Measurements from ENCODE around the gene ZNF775.

GRCh38 chr7:150360363-150361058 is 18.6 kb upstream of the ZNF775 start:
- TF ChIP-seq POLR2A (IDR thresholded peaks at IDR 0.05) = no peak
- TF ChIP-seq, protein P1, sequence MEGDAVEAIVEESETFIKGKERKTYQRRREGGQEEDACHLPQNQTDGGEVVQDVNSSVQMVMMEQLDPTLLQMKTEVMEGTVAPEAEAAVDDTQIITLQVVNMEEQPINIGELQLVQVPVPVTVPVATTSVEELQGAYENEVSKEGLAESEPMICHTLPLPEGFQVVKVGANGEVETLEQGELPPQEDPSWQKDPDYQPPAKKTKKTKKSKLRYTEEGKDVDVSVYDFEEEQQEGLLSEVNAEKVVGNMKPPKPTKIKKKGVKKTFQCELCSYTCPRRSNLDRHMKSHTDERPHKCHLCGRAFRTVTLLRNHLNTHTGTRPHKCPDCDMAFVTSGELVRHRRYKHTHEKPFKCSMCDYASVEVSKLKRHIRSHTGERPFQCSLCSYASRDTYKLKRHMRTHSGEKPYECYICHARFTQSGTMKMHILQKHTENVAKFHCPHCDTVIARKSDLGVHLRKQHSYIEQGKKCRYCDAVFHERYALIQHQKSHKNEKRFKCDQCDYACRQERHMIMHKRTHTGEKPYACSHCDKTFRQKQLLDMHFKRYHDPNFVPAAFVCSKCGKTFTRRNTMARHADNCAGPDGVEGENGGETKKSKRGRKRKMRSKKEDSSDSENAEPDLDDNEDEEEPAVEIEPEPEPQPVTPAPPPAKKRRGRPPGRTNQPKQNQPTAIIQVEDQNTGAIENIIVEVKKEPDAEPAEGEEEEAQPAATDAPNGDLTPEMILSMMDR (IDR thresholded peaks at IDR 0.05) = no peak

Measured in lower leg skin (tissue), 3 donors.